OCI-LY7 (cell line): Measurements from ENCODE around the gene KIAA0040. TPM values are rescaled to one million over a fixed set of nuclear protein-coding genes. Genes with fewer than 3 reads are reported as not detected.
A peak's percentile ranks its signal among the peaks of the same experiment; 100 is the strongest.

ENCODE experiments used
- Bru-seq: library from RNA; stranded (reverse); fragments of 400-500 nt; gene quantifications from one replicate; lab custom pipeline; 2021; lab: Mats Ljungman, UMichigan
- BruChase-seq, 2 experiments: library from RNA; stranded (reverse); fragments of 400-500 nt; gene quantifications; one replicate each; lab custom pipeline; 2021; lab: Mats Ljungman, UMichigan
- BruUV-seq: library from RNA; stranded (reverse); fragments of 400-500 nt; replicated peaks from 2 replicates; lab custom pipeline; 2021; lab: Mats Ljungman, UMichigan
- CTCF ChIA-PET: fragments of 300-600 bp; sonication (Branson Sonifier 250); formaldehyde crosslinking; loops from one replicate; lab custom pipeline; 2022; ENCODE audit warnings: antibody characterized with exemption; ENCODE audit not compliant: unreplicated experiment; lab: Charles Lee
- POLR2A ChIA-PET: fragments of 300-600 bp; sonication (Branson Sonifier 250); formaldehyde crosslinking; loops from one replicate; lab custom pipeline; 2022; ENCODE audit warnings: antibody characterized with exemption; lab: Charles Lee
- DNase-seq: peaks from one replicate; pipeline ENCODE4 v3.0.0-alpha.2; 2015; ENCODE audit warnings: low spot score
- H2AFZ ChIP-seq: fragments of 200-600 bp; sonication (generic), shearing (Covaris generic); 2 replicates; pipeline ENCODE4 v1.6.1; 2014; ENCODE audit warnings: mild to moderate bottlenecking, antibody characterized with exemption, low read length, moderate library complexity
- H3K27ac ChIP-seq: fragments of 200-600 bp; sonication (generic); 2 replicates; pipeline ENCODE4 v1.5.1; 2014; ENCODE audit warnings: mixed run types, low read depth, mild to moderate bottlenecking, moderate library complexity, low read length, inconsistent platforms; ENCODE audit not compliant: poor library complexity, severe bottlenecking
- H3K36me3 ChIP-seq: fragments of 200-600 bp; sonication (generic); 2 replicates; pipeline ENCODE4 v1.6.1; 2014; ENCODE audit warnings: mild to moderate bottlenecking, antibody characterized with exemption, low read length, moderate library complexity, mixed read lengths; ENCODE audit not compliant: insufficient read depth
- H3K4me1 ChIP-seq: fragments of 200-600 bp; sonication (generic); 2 replicates; pipeline ENCODE4 v1.5.1; 2014; ENCODE audit warnings: mild to moderate bottlenecking, low read length; ENCODE audit not compliant: insufficient read depth, poor library complexity, severe bottlenecking
- H3K4me2 ChIP-seq: fragments of 200-600 bp; sonication (generic); 2 replicates; pipeline ENCODE4 v1.6.1; 2014; ENCODE audit warnings: mild to moderate bottlenecking, low read length
- H3K4me3 ChIP-seq: fragments of 200-600 bp; sonication (generic); 2 replicates; pipeline ENCODE4 v1.5.1; 2014; ENCODE audit warnings: mild to moderate bottlenecking, low read depth, low read length; ENCODE audit not compliant: poor library complexity, severe bottlenecking
- H3K79me2 ChIP-seq: fragments of 200-600 bp; sonication (generic); 2 replicates; pipeline ENCODE4 v1.6.1; 2016; ENCODE audit warnings: low read depth, mild to moderate bottlenecking, low read length, moderate library complexity, mixed read lengths; ENCODE audit not compliant: insufficient read depth
- H3K9me2 ChIP-seq: fragments of 200-600 bp; sonication (generic); 2 replicates; pipeline ENCODE4 v1.6.1; 2016; ENCODE audit warnings: mild to moderate bottlenecking, low read length, mixed read lengths; ENCODE audit not compliant: insufficient read depth
- H3K9me3 ChIP-seq: fragments of 200-600 bp; sonication (generic); 2 replicates; pipeline ENCODE4 v1.6.1; 2014; ENCODE audit warnings: mild to moderate bottlenecking, mixed run types, low read length, mixed read lengths
- H4K20me1 ChIP-seq: fragments of 200-600 bp; sonication (generic); 2 replicates; pipeline ENCODE4 v1.6.1; 2014; ENCODE audit warnings: mild to moderate bottlenecking, antibody characterized with exemption, low read length, moderate library complexity, mixed read lengths; ENCODE audit not compliant: insufficient read depth
- CTCF ChIP-seq: fragments of 200-600 bp; sonication (generic); conservative IDR thresholded peaks from 2 replicates; pipeline ENCODE4 v1.5.1; 2014; ENCODE audit warnings: mild to moderate bottlenecking, antibody characterized with exemption, low read length, moderate library complexity, mixed read lengths
- EZH2phosphoT487 ChIP-seq: fragments of 200-600 bp; sonication (generic); IDR thresholded peaks from 2 replicates; pipeline ENCODE4 v1.6.1; 2018; ENCODE audit warnings: low read depth, borderline replicate concordance, mild to moderate bottlenecking, mixed run types, antibody characterized with exemption, low read length, moderate library complexity, mixed read lengths
- intact Hi-C: fragments of 100-400 bp; cut with micrococcal nuclease; formaldehyde crosslinking; loops from one replicate; pipeline ENCODE4 v1.10.0; 2022; ENCODE audit not compliant: unreplicated experiment
- long read RNA-seq: library from polyadenylated mRNA; stranded (forward); transcript quantifications from one replicate; pipeline ENCODE4 v2.0.0, GENCODE V29; 2022
- total RNA-seq, 2 experiments: library from RNA; depleted of rRNA in 1 of 2; stranded (reverse); fragments of >200 nt in 1 of 2; shearing (Covaris generic) in 1 of 2; gene quantifications; 2 replicates each; pipeline ENCODE4 v1.2.3, GENCODE V29; 2014 to 2022

KIAA0040 gene
- total RNA-seq (2014; rRNA removed; shearing (Covaris generic)): 54.7 and 57.9 TPM in 2 replicates
- total RNA-seq (2022): 50.2 and 61.1 TPM in 2 replicates
- Bru-seq, nascent RNA: percentile 88 among the genes with signal in this experiment
- percentile 73 among the genes with signal in this experiment for BruChase-seq, experiment 1, labeled RNA remaining after a 6-hour chase
- percentile 86 among the genes with signal in this experiment for BruChase-seq, experiment 2, labeled RNA remaining after a 2-hour chase
- long read RNA-seq, full-length matches to known transcripts: 69 of 96 reads
- long read RNA-seq, partial matches to known transcripts: 1 of 96 reads
- long read RNA-seq, other reads (novel, unspliced or antisense): 26 of 96 reads

- Histone ChIP-seq H4K20me1 (peaks cover 8% of the 10 kb centered on the region; the same call in 1 of the 2 replicates), H3K4me3 (peak within 1 kb of the TSS; percentile 79), H3K4me2 (peak within 1 kb of the TSS; percentile 98), H2AFZ (peak within 1 kb of the TSS; percentile 64), H3K4me1 (peaks cover 82% of the 10 kb centered on the region), H3K79me2 (peaks cover 46% of the 10 kb centered on the region), H3K27ac (peak within 1 kb of the TSS; percentile 86), H3K9me2 (no peaks in the 10 kb centered on the region), H3K36me3 (peaks cover 39% of the 10 kb centered on the region), H3K9me3 (no peaks in the 10 kb centered on the region)
- POLR2A ChIA-PET: interaction anchor here (0.5 to 14.9 kb wide), 10 partner anchors 10 to 377 kb away, joined by 3 to 257 read pairs (median 6); no protein-coding TSS in a partner anchor
- TF ChIP-seq CTCF (0 out of 2 replicates have a peak, but pooled peaks have one; percentile 22), EZH2phosphoT487 (no peak)
- no TSS peak for BruUV-seq
- DNase-seq: peak; percentile 80
- CTCF ChIA-PET: interaction anchor here (1.2 to 1.3 kb wide), 2 partner anchors 36 to 126 kb away, joined by 3 to 4 read pairs; no protein-coding TSS in a partner anchor
- intact Hi-C loops: loop anchor here (1.0 kb wide), 2 partner anchors 38 to 126 kb away; no protein-coding TSS in a partner anchor
These were observed at the start of gene KIAA0040 for GRCh38 chr1:175192630-175193526. Gene KIAA0040 (minus strand): TSS chr1:175192776. CDS start chr1:175161013, 31,763 bp downstream.

GRCh38 chr1:175237389-175237788, 44.8 kb upstream of the KIAA0040 start:
- no TSS peak for BruUV-seq
- H2AFZ ChIP-seq: peak overlapping the region; percentile 30; the same call in 1 of the 2 replicates
- peak overlapping the region; percentile 68 for H3K27ac ChIP-seq
- H3K4me2 ChIP-seq: peak overlapping the region; percentile 47
- TF ChIP-seq EZH2phosphoT487 (no peak), CTCF (no peak)
- H3K36me3 ChIP-seq: no peaks in the 10 kb centered on the region; the same call in 1 of the 2 replicates
- peak; percentile 67 for DNase-seq
- H3K79me2 ChIP-seq: no peaks in the 10 kb centered on the region
- POLR2A ChIA-PET: no interaction called here
- H3K9me3 ChIP-seq: no peaks in the 10 kb centered on the region; the same call in 1 of the 2 replicates
- peaks cover 57% of the 10 kb centered on the region for H3K4me1 ChIP-seq
- H3K9me2 ChIP-seq: no peaks in the 10 kb centered on the region
- intact Hi-C loops: no loop called here
- peak overlapping the region; percentile 20 for H3K4me3 ChIP-seq
- CTCF ChIA-PET: no interaction called here
- H4K20me1 ChIP-seq: no peaks in the 10 kb centered on the region
